HL-60/S4 (cell line): Measurements from ENCODE around the gene DNAJC11.
"Not testable (repeated sequence)": the region's sequence is repeated elsewhere in the genome, so short reads cannot be mapped to it uniquely, and the experiment has no call there.

Experiments
- in situ Hi-C: fragments of 300-500 bp; cut with MboI; formaldehyde crosslinking; loops from 2 replicates; pipeline ENCODE4 v1.14.3; 2022; ENCODE audit warnings: low sequenced_read_pairs

The DNAJC11 gene

GRCh38 chr1:6701437-6702153 lies at the start of gene DNAJC11:
Gene DNAJC11 (minus strand): TSS chr1:6701816. CDS start chr1:6701800, 16 bp downstream.
- in situ Hi-C loops: loop anchor here (25.0 kb wide), 2 partner anchors 361 to 511 kb away; no protein-coding TSS in a partner anchor

DNA sequence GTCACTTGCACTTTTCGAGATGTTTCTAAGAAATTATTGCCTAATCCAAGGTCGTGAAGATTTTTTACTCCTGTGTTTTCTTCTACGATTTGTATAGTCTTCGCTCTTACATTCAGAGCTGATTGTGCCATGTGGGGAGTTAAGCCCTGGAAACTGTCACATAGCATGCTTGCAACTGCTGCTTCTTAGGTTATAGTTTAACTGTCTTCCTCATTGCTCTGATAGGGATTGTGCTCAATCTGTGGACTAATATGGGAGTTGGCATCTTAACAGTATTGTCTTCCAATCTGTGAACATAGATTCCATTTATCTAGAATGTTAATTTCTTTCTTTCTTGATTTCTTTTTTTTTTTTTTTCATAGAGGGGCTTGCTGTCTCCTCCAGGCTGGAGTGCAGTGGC lies 48.9 kb upstream of the DNAJC11 start:
- in situ Hi-C loops: no loop called here

DNA sequence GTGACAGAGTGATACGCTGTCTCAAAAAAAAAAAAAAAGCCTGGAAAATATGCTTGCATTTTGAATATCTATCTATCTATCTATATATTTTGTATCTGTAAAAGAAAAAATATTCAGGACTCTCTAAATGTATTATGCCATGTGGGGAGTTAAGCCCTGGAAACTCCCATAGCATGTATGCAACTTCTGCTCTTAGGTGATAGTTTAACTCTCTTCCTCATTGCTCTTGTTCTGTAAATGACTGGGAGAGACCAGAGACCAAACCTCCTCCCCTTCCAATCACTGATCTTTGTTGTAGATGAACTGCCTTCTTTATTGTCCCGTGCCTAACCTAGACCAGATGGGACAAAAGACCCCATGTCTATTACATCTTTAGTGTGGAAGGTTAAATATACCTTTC lies 46.1 kb upstream of the DNAJC11 start:
- in situ Hi-C loops: no loop called here

DNA sequence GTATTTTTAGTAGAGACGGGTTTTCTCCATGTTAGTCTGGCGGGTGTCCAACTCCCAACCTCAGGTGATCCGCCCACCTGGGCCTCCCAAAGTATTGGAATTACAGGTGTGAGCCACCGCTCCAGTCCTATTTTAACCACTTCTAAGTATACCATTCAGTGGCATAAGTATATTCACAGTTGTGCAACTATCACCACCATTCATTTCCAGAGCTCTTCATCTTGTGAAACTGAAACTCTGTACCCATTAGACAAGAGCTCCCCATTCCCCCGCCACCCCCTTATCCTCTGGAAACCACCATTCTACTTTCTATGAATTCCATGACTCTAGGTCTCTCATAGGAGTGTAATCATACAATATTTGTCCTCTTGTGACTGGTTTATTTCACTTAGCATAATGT lies 43.5 kb upstream of the DNAJC11 start:
- in situ Hi-C loops: no loop called here

DNA sequence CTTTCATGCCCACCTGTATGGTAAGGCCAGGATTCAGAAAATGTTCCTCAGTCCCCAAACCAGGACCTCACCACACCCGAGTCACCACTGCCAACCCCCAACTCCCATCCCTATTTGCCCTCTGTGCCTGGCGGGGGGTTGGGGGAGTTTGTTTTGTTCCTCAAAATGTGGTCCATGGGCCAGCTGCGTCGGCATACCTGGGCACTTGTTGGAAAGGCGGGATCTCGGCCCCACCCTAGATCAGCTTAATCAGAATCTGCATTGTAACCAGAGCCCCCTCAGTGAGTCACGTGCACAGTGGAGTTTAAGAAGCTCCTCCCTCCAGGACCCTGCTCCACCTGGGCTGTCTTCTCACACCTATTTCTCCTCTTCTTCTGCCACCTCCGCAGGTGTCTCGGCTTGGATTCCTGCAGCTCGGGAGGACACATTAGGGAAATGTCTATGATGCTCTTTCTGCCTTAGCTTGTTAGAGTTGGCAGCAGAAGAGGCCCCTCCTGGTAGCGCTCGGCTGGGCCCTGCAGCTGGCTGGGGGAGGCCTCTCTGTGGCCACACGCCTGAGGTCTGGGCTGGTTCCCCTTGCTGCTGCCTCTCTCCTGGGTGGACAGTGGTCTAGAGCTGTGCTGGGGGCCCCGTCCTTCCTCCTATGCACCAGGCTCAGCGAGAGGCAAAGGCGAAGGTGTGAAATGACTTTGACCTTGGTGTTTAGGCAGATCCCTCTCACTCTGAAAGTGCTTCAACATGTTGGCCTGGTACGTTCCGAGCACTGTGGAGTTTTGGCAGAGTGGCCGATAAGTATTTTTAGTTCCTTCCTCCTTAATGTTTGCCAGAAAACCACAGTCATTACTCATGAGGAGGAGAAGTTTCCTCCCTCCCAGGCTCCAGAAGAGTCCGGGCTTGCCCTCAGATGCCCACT lies 41.8 kb upstream of the DNAJC11 start:
- in situ Hi-C loops: no loop called here

- in situ Hi-C loops: not testable (repeated sequence)
Observed at GRCh38 chr1:6742676-6743188, 41.1 kb upstream of the DNAJC11 start.

- in situ Hi-C loops: no loop called here
Observed at GRCh38 chr1:6738987-6739676, 37.5 kb upstream of the DNAJC11 start.

DNA sequence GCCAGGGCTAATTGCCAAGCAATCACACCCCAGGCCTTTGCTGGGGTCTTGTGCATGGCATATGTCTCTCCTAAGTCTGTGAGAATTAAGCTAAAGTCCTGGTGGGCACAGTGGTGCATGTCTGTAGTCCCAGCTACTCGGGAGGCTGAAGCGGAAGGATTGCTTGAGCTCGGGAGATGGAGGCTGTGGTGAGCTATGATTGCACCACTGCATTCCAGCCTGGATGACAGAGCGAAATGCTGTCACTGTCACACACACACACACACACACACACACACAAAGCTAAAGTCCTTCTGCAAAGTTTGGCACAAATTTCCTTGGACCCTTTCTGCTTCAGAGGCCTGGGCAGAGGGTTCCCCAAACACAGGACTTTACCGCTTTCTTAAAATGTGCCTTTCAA lies 31.3 kb upstream of the DNAJC11 start:
- in situ Hi-C loops: no loop called here

GRCh38 chr1:6731905-6732304 lies 30.3 kb upstream of the DNAJC11 start:
- in situ Hi-C loops: no loop called here

GRCh38 chr1:6730880-6731279 lies 29.3 kb upstream of the DNAJC11 start:
- in situ Hi-C loops: no loop called here

- in situ Hi-C loops: no loop called here
Observed at GRCh38 chr1:6730473-6730872, 28.9 kb upstream of the DNAJC11 start.

- in situ Hi-C loops: loop anchor here (10.0 kb wide), 1 partner anchor 167 kb away; no protein-coding TSS in a partner anchor
Observed at GRCh38 chr1:6727535-6727934, 25.9 kb upstream of the DNAJC11 start.

DNA sequence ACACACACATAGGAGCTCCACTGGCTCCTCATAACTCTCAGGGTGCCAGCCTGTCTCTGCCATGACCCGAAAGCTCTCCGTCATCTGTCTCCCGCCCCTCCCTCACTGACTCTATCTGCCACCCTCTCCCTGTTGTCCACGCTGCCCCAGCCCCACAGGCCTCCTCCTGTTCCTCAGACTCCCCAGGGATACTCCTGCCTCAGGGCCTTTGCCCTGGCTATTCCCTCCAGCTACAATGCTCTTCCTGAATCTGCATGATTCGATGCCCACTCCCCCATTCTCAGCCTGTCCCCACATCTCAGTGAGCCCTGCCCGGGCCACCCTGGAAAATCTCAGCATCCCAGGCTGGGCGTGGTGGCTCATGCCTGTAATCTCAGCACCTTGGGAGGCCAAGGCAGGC lies 24.6 kb upstream of the DNAJC11 start:
- in situ Hi-C loops: loop anchor here (10.0 kb wide), 1 partner anchor 169 kb away; no protein-coding TSS in a partner anchor

- in situ Hi-C loops: loop anchor here (10.0 to 25.0 kb wide), 3 partner anchors 170 to 488 kb away; no protein-coding TSS in a partner anchor
Observed at GRCh38 chr1:6724517-6725141, 23.0 kb upstream of the DNAJC11 start.

DNA sequence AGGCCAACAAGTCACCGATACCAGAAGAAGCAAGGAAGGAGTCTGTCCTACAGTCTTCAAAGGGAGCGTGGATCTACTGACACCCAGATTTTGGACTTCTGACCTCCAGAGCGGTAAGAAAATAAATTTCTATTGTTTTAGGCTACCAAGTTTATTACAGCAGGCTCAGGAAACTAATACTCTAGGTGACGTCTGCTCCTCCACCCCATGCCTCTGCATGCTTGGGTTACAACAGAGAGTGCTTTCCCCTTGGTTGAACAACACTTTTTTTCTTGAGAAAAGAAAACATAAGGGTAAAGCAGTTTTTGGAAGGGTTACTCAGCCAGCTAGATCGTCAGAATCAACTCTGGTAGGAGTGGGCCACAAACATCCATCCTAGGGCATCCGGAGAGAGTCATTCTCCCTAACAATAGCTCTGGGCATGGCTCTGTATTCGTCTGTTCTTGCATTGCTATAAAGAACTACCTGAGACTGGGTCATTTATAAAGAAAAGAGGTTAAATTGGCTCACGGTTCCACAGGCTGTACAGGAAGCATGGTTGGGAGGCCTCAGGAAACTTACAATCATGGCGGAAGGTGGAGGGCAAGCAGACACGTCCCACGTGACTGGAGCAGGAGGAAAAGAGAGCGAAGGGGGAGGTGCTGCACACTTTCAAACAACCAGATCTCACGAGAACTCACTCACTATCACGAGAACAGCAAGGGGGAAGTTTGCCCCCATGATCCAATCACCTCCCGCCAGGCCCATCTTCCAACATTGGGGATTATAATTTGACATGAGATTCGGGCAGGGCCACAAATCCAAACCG lies 22.2 kb upstream of the DNAJC11 start:
- in situ Hi-C loops: loop anchor here (10.0 to 25.0 kb wide), 3 partner anchors 171 to 488 kb away; no protein-coding TSS in a partner anchor

DNA sequence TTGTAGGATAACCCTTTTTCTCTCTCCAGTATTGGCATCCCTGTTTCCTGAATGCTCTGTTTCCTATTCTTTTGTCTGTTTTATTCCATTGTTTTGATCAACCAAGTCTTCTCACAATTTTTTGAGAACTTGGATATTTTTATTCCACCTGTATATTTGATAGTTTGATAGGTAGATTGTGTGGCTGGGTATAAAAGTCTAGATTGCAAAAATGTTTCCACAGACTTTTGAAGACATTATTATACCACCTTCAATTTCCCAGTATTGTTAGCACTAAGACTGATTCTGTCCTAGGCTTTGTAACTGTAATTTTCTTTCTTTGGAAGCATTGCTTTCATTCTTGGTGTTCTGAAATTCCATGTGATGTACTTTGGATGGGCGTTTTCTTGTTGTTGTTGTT lies 9.6 kb upstream of the DNAJC11 start:
- in situ Hi-C loops: loop anchor here (25.0 kb wide), 2 partner anchors 351 to 501 kb away; no protein-coding TSS in a partner anchor

DNA sequence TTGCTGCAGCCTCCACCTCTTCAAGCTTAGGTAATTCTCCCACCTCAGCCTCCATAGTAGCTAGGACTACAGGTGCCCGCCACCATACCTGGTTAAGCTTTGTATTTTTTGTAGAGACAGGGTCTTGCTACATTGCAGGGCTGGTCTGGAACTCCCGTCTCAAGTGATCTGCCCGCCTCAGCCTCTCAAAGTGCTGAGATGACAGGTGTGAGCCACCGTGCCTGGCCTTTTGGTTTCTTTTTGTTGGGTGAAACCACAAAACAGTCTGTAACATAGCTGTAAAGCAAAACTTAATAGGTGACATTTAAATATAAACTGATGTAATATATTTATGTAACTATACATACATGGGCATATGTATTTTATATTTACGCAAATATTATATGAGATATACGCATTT lies 3.1 kb upstream of the DNAJC11 start:
- in situ Hi-C loops: loop anchor here (25.0 kb wide), 2 partner anchors 358 to 508 kb away; no protein-coding TSS in a partner anchor

DNA sequence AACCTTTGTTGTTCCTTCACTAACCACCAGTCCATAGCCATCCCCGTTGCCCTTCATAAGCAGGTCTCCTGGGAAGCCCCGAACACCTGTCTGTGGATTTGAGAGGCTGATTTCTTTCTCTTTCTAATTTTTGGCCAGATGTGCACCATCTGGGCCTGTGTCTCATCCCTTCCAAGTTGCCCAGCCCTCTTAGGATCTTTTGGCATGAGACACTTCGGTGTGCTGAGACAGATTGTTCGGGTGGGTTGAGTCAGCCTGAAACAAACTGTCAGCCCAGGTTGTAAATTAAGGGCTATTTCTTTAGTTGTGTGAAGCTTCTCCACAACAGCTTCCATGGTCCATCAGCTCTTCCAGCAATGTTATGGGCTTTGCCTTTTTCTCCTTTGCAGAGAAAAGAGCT lies 1.4 kb upstream of the DNAJC11 start:
- in situ Hi-C loops: loop anchor here (25.0 kb wide), 2 partner anchors 359 to 509 kb away; no protein-coding TSS in a partner anchor

DNA sequence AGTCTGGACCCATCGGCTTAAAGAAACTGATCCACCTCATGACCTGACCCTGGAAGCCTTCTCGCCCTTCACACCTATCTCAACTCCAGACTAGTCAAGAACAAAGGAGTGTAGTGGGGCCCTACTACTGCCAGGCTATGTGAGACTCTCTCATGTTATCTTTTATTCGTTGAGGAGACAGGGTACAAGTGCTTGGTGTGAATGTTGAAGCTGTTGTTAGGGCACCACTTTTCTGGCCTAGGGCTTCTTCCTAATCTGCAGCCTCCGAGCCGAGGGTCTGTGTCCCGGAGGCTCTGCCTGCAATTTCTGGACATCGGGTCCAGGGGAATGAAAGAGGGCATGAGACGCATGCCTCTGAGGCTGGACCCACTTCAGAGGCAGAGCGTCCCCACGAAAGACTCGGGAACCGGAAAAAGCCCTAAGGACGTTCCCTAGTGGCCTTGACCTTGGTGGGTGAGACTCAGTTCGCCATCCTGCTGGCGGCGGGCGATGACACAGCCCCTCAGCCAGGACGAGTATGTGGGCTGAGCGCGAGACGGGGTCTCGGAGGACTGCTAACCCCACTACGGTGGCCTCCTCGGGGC lies 671 bp downstream of the DNAJC11 start:
- in situ Hi-C loops: loop anchor here (25.0 kb wide), 2 partner anchors 361 to 511 kb away; no protein-coding TSS in a partner anchor
